ENCODE measurements around the gene CCL4. TPM values are rescaled to one million over a fixed set of nuclear protein-coding genes. Genes with fewer than 3 reads are reported as not detected.
"Not testable (repeated sequence)": the region's sequence is repeated elsewhere in the genome, so short reads cannot be mapped to it uniquely, and the experiment has no call there.

The CCL4 gene
- total RNA-seq, 1 experiment from 2014 or later, result not detected

DNA sequence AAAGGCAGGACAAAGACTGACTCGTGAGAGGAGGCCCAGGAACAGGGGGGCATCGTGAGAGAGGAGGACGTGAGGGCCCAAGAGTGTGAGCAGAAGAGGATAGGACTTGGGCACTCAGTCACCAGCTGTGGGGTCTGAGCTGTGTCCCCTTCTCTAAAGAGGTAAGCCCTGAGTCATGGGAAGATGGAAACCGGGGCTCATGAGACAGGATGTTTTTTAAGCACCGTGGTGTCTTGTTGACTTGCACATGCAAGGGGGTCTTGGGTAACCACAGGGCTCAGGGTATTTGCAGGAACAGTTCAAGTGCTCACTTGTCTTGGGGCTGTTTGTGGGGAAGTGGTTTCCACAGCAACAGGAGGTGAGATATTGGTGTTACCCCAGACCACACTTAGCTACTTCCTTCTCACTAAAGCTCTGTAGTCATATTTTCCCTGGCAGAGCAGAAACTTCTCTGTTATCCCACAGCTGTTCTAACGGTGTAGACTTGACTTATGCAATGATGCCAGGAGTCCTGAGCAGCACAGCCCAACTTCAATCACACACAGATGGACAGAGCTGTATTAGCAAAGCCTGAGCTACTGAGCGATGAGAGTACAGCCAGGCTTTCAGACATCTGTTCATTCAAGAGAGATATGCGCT is 21.0 kb upstream of the CCL4 start:
- H3K4me1 ChIP-seq (ENCODE audit: insufficient read depth, low read length); H2BK20ac ChIP-seq (ENCODE audit: low read depth, low read length, poor library complexity, severe bottlenecking); H2BK5ac ChIP-seq (ENCODE audit: insufficient read length, low read length); H3K27me3 ChIP-seq (ENCODE audit: insufficient read depth, low read length); H3K23ac ChIP-seq (ENCODE audit: insufficient read length, low read depth, low read length); H4K91ac ChIP-seq (ENCODE audit: insufficient read length, low read depth, low read length); H3K36me3 Mint-ChIP-seq (ENCODE audit: insufficient read depth in 1 of 3, low read depth in 3 of 3); H3K79me2 ChIP-seq (ENCODE audit: insufficient read depth, low read length); H3K9ac ChIP-seq (ENCODE audit: extremely low read depth, insufficient read length, low read length); H3K4me3 Mint-ChIP-seq; H3K4me2 ChIP-seq (ENCODE audit: insufficient read depth, insufficient read length, low read length); H3K56ac ChIP-seq (ENCODE audit: insufficient read length, low read depth, low read length); H4K8ac ChIP-seq (replicated peaks; ENCODE audit: insufficient read length, low read depth, low read length); H2BK12ac ChIP-seq (ENCODE audit: insufficient read length, low read depth, low read length); H3K27me3 Mint-ChIP-seq (ENCODE audit: low read depth); H2AFZ ChIP-seq (ENCODE audit: low read length); H3T11ph ChIP-seq (ENCODE audit: low read length); H2AK5ac ChIP-seq (ENCODE audit: insufficient read length, low read length); H3K23me2 ChIP-seq (ENCODE audit: insufficient read length, low read depth, low read length, poor library complexity, severe bottlenecking); H3K9me3 Mint-ChIP-seq; H4K5ac ChIP-seq (ENCODE audit: insufficient read length, low read depth, low read length); H3K27ac Mint-ChIP-seq; H3K9me3 ChIP-seq (ENCODE audit: control insufficient read depth, low read depth, low read length); H3K14ac ChIP-seq (ENCODE audit: insufficient read depth, low read length); H2BK120ac ChIP-seq (ENCODE audit: low read depth, low read length, poor library complexity, severe bottlenecking); DNase-seq; H3K18ac ChIP-seq (ENCODE audit: insufficient read length, low read depth, low read length); H2BK15ac ChIP-seq (ENCODE audit: low read depth, low read length); H3K27ac ChIP-seq (ENCODE audit: insufficient read length, low read depth, low read length); H3K79me1 ChIP-seq (ENCODE audit: insufficient read depth, low read depth, low read length, poor library complexity, severe bottlenecking); H3K4ac ChIP-seq (ENCODE audit: low read depth, low read length); H4K20me1 ChIP-seq (ENCODE audit: control insufficient read depth, insufficient read depth, insufficient read length): not testable (repeated sequence)
- H3K4me1 Mint-ChIP-seq, result peaks cover 19% of the 10 kb centered on the region in 2 experiments
- WGBS (ENCODE audit: extremely low coverage, insufficient read length, low lambda C conversion rate), result no CpG with 5 or more reads among the region's 8 CpGs

DNA sequence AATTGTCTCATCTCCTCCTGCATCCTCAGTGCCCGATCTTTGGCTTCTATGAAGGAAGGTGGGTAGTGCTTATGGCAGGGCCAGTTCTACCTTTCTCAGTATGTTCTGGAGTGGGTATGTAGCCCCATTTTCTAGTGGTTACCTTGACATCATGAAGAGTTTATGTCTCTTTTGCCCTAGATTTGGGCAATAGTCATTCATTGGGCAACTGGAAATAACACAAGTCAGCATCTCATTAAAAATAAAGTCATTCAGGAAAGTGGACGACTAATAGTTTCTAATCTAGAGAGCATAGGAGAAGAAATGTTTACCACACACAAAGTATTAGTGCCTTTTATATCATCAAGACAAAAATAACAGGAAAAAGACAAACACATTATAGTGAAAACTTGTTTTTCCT is 19.9 kb upstream of the CCL4 start:
- not testable (repeated sequence) for H2BK12ac ChIP-seq (ENCODE audit: insufficient read length, low read depth, low read length); H2BK120ac ChIP-seq (ENCODE audit: low read depth, low read length, poor library complexity, severe bottlenecking); H3K27ac ChIP-seq (ENCODE audit: insufficient read length, low read depth, low read length); H4K91ac ChIP-seq (ENCODE audit: insufficient read length, low read depth, low read length); H3K79me1 ChIP-seq (ENCODE audit: insufficient read depth, low read depth, low read length, poor library complexity, severe bottlenecking); H3K4ac ChIP-seq (ENCODE audit: low read depth, low read length); H3K9me3 ChIP-seq (ENCODE audit: control insufficient read depth, low read depth, low read length); H3K79me2 ChIP-seq (ENCODE audit: insufficient read depth, low read length); H3K4me1 ChIP-seq (ENCODE audit: insufficient read depth, low read length); H3K23me2 ChIP-seq (ENCODE audit: insufficient read length, low read depth, low read length, poor library complexity, severe bottlenecking); H3K27me3 Mint-ChIP-seq (ENCODE audit: low read depth); H3K9ac ChIP-seq (ENCODE audit: extremely low read depth, insufficient read length, low read length); H4K8ac ChIP-seq (replicated peaks; ENCODE audit: insufficient read length, low read depth, low read length); H3K27ac Mint-ChIP-seq; H2AFZ ChIP-seq (ENCODE audit: low read length); H2AK5ac ChIP-seq (ENCODE audit: insufficient read length, low read length); H3K4me2 ChIP-seq (ENCODE audit: insufficient read depth, insufficient read length, low read length); DNase-seq; H2BK5ac ChIP-seq (ENCODE audit: insufficient read length, low read length); H3K27me3 ChIP-seq (ENCODE audit: insufficient read depth, low read length); H2BK15ac ChIP-seq (ENCODE audit: low read depth, low read length); H3K18ac ChIP-seq (ENCODE audit: insufficient read length, low read depth, low read length); H3K23ac ChIP-seq (ENCODE audit: insufficient read length, low read depth, low read length); H3T11ph ChIP-seq (ENCODE audit: low read length); H3K56ac ChIP-seq (ENCODE audit: insufficient read length, low read depth, low read length); H3K36me3 Mint-ChIP-seq (ENCODE audit: insufficient read depth in 1 of 3, low read depth in 3 of 3); H3K14ac ChIP-seq (ENCODE audit: insufficient read depth, low read length); H3K4me3 Mint-ChIP-seq; H4K5ac ChIP-seq (ENCODE audit: insufficient read length, low read depth, low read length); H2BK20ac ChIP-seq (ENCODE audit: low read depth, low read length, poor library complexity, severe bottlenecking); H4K20me1 ChIP-seq (ENCODE audit: control insufficient read depth, insufficient read depth, insufficient read length); H3K9me3 Mint-ChIP-seq
- peaks cover 19% of the 10 kb centered on the region in 2 experiments for H3K4me1 Mint-ChIP-seq
- no CpG with 5 or more reads among the region's 2 CpGs for WGBS (ENCODE audit: extremely low coverage, insufficient read length, low lambda C conversion rate)

Measured in H9 (cell line).